HG03159 (cell line): ENCODE results near the gene CDR2L.

Experiments
- ATAC-seq: cut with Tn5 transposase; IDR thresholded peaks from one replicate; pipeline ENCODE4 v1.9.1; 2021; ENCODE audit warnings: mild to moderate bottlenecking, moderate library complexity; ENCODE audit not compliant: unreplicated experiment

Gene CDR2L

GRCh38 chr17:74987418-74987908 lies at the start of gene CDR2L:
Gene CDR2L, plus strand, starts transcription at chr17:74987632. Its CDS starts 412 bp downstream, at chr17:74988044.
- peak; percentile 71 for ATAC-seq

- no peak for ATAC-seq
These were observed 49.1 kb upstream of the CDR2L start for GRCh38 chr17:74938194-74938950.

GRCh38 chr17:74939534-74939933 lies 47.9 kb upstream of the CDR2L start:
- ATAC-seq = no peak

- no peak for ATAC-seq
These were observed 46.2 kb upstream of the CDR2L start for GRCh38 chr17:74941128-74941725.

- ATAC-seq = no peak
These were observed 43.5 kb upstream of the CDR2L start for GRCh38 chr17:74943808-74944522.

- no peak for ATAC-seq
These were observed 41.9 kb upstream of the CDR2L start for GRCh38 chr17:74945543-74945942.

- ATAC-seq = no peak
These were observed 40.8 kb upstream of the CDR2L start for GRCh38 chr17:74946641-74947040.

GRCh38 chr17:74947041-74947754 lies 40.2 kb upstream of the CDR2L start:
- no peak for ATAC-seq

- ATAC-seq = no peak
These were observed 37.8 kb upstream of the CDR2L start for GRCh38 chr17:74949455-74950115.

GRCh38 chr17:74950207-74950606 lies 37.2 kb upstream of the CDR2L start:
- ATAC-seq = no peak

GRCh38 chr17:74951065-74951464 lies 36.4 kb upstream of the CDR2L start:
- ATAC-seq = no peak

- no peak for ATAC-seq
These were observed 35.6 kb upstream of the CDR2L start for GRCh38 chr17:74951680-74952421.

GRCh38 chr17:74952431-74953133 lies 34.9 kb upstream of the CDR2L start:
- ATAC-seq = no peak

GRCh38 chr17:74953134-74953687 lies 34.2 kb upstream of the CDR2L start:
- no peak for ATAC-seq

GRCh38 chr17:74954115-74954514 lies 33.3 kb upstream of the CDR2L start:
- ATAC-seq = no peak

- ATAC-seq = no peak
These were observed 32.6 kb upstream of the CDR2L start for GRCh38 chr17:74954665-74955421.

- no peak for ATAC-seq
These were observed 31.3 kb upstream of the CDR2L start for GRCh38 chr17:74956093-74956492.
